HG03571 (cell line): ENCODE data around the gene MAD1L1.

Source experiments
- ATAC-seq: cut with Tn5 transposase; IDR thresholded peaks from one replicate; pipeline ENCODE4 v1.9.1; 2021; ENCODE audit not compliant: unreplicated experiment

The MAD1L1 gene

DNA sequence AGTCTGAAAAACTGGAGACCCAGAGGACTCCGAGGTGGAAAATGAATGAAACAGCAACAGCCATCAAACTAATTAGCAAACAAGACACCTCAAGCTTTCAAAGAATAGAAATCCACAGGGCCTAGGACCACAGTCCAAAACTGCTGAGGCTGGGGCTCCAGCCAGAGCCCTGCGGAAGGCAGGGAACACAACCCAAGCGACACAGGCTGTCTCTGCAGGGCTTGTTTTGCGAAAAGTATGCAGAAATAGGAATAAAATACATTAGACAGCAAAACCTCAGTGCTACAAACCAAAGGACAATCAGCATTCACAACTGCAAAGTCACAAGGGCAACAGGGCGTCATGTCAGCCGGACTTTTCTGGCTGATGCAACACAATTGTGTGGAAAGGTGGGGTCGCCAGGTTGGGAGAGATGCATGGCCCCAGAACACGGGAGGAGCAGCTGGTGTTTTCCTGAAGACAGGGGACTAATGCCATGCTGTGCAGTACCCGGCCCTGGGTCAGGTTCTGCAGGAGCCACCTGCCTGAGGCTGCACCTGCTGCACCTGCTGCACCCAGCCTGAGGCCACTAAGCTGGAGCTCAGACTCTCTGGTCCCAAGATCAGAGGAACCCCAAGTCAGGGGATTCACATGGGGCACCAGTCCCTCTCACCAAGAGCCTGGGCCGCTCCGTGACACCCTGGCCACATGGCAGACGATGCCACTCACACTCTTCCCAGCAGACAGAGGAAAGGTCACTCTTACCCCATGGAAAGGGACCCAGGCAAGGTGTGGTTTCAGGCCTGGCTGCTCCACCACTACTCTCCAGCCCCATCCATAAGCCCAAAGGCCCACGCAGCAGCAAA lies 74.2 kb downstream of the MAD1L1 start:
- no peak for ATAC-seq

DNA sequence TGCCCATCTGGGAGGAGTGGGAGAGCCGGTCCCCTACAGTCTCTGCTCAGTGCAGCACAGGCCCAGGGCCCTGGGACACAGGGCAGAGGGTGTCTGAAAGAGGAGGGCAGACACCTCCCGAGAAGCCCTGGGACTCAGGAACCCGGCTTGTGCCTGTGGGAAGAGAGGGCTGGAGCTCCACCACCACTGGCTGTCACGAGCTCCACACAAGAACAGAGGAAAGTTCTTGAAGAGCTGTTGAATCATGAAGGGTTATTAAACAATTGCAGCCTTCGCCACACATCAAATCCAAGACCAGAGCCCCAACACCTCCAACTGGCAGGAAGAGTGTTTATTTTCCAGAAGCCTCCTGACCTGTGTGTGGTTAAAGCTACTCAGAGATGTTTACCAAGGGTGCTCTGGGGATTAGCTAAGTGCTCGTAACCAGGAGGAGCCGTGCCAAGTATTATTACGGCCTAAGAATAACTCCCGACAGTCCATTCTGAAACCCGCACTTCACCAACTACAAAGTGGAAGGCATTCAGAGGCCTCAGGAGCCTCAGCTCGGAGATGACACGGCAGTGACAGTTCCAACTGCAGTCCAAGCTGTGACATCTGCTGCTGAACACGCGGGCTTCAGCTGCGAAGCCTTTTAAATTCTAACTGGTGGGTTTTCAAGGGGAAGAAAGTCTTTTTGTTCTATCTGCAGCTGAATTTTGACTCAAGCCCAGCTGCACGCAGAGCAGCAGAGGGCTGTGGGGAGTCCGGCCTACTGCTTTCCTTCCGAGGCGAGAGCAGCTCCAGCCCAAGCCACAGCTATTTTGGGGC lies 75.1 kb downstream of the MAD1L1 start:
- no peak for ATAC-seq

DNA sequence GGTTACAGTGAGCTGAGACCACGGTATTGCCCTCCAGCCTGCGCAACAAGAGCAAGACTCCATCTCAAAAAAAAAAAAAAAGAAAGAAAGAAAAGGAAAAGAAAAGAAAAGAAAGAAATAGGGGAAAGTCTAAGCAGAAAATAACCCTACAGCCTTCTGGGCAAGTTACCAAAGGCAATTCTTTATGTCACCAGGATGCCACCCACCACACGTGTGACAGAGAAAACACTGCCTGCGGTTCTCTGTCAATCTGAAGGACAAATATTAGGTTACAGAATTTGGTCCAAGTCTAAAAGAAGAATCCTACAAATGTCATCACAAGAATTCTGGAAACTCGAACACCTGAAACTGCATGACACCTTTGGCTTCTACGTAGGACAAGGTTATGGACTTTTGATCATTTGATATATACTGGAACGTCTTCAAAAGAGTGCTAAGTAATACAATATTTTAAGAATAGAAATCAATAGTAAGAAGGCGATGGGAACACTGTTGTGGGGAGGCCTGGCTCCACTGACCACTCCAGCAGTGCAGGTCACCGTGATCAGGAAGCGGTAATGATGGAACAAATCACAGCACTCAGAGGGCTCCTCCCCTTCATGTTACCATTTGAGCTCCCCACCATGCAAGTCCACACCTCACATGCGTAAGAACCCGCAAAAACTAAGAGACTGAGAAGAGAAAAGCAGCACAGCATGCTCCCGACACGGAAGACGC lies 75.8 kb downstream of the MAD1L1 start:
- no peak for ATAC-seq

DNA sequence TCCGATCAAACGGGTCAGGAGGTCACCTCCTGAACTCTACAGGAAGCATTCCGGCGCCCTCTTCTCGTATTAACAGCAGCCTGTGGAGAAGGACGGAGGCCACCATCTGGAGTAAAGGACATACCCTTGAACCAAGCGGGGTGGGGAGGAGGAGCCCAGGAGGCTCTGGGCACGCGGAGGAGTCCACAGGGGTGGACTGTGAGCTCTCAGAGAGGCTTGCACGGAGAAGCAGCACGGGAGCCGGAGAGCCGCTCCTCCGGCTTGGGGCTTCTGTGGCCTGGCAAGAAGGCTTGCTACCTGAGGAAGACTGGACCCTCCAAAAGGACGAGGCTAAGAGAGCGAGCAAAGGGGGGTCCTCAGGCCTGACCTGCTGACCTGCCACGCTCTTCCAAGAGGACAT lies 77.9 kb downstream of the MAD1L1 start:
- ATAC-seq: no peak

DNA sequence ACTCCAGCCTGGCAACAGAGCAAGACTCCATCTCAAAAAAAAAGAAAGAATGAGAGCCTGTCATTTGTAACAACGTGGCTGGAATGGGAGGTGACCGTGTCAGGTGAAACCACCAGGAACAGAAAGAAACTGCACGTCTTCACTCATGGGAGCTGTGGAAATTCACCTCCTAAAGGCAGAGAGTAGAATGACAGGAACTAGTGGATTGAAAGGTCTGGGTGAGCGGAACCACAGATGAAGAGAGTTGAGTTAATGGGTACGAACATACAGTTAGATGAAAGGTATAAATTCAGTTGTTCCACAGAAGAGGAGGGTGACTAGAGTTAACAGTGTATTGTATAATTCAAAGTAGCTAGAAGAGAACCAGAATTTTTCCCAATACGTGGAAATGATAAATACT lies 78.6 kb downstream of the MAD1L1 start:
- ATAC-seq: no peak

DNA sequence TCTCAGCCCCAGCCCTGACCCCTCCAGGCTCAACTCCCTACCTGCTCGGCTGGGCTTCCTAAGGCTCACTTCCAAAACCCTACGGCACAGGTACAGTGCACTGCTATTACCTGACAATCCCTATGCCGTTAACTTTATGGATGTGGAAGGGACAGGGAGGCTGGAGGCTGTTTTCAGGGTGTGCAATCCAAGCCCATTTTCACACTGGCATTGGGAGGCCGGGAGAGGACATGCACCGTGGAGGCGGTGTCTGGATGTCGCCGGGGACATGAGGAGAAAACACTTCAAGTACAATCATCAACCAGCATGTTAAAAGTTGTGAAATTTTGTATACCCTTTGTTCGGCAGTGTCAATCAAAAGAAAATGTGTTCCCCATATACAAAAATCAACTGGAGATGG lies 80.1 kb downstream of the MAD1L1 start:
- no peak for ATAC-seq

DNA sequence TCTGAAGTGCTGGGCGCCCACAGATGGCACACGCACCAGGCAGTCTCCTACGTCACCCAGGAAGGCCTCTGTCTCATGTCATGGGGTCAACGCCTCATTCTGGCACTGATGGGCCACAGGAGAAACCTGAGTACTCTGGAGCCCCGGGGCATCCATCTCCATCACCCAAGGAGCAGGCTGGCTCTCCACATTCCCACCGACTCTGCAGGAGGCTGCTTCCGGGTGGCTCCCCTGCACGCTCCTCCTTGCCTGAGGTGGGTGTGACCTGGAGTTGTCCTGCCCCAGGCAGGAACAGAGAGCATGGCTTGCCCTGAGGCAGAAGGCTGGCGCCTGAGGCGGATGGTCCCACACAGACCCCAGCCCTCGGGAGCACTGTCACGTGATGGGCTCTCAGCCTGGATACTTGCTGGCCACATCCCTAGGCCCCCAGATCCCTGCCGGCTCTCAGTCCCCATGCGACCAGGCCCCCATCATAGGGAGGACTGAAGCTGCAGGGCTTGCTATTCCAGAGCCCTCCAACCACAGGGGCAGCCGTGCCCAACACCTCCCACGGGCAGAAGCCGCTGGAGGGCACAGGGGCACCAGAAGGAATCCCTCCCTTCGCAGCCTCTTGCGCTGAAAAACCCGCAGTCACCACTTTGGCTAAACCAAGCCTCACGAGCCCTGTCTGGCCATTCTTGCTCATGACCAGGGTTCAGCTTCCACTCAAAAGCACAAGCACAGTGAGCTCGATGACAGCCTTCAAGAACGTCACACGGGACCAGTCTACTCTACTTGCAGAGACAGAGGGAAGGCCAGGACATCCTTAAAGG lies 80.7 kb downstream of the MAD1L1 start:
- no peak for ATAC-seq

DNA sequence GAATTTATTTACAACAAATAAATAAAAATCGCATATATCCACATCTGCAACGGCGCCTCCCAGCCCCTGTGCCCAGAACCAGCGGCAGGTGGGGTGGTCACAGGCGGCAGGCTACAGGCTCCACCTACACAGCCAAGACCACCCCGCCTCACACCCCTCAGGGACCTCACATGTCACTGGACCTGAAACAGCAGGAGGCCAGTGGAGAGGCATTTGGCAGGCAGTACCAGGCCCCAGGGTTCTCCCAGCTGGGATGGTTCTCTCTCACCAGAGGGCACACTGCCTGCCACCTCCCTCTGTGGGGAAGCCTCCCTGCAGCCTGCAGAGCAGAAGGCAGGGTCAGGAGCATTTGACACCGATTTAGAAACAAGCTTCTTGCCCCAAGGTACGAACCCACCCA lies 81.5 kb downstream of the MAD1L1 start:
- no peak for ATAC-seq

DNA sequence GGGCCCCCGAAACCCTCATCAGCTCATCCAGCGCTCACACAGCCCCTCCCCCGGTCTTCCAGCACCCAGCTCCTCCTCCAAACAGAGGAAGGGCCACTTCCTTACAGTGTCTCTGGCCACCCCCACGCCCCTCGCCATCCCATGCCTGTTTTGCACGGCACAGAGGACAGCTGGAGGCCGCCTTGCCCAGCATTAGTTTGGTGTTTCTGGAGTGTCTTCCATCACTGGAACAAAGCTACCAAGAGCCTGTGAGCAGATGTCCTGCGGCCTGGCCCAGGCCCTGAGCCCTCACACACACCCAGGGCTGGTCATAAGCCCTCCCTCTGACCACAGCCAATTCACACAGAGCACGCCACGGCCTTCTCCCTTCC lies 82.3 kb downstream of the MAD1L1 start:
- no peak for ATAC-seq

DNA sequence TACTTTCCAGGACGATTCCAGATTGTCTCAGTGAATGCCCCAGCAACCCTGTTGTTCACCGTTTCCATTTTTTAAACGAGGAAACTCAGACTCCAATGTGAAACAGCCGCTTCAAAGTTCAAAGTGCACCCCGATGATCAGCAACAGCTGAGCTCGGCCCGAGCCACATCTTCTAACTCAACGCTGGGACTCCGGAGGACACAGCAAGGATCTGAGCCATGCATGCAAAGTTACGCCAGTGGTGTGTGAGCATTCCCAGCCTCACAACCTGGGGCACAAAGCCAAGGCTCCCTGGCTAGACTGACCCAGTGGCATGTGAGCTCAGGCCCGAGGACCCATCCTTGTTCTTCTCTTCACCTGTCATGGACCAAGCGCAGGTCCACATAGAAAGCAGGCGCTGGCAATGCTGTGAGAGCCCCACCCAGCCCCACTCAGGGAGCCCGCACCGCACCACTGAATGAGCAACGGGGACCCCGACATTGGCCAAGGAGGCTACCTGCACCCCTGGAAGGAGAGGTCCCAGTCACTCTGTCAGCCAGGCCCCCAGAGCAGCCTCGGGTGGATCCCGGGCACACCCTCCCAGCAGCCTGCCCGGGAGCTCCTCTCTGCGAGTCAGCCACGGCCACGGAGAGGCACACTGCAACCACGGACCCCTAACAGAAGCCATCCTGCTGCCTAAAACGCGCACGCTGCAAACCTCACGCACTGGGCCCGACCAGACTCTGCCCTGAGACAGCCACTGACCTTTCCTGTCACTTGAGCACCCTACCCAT lies 82.9 kb downstream of the MAD1L1 start:
- ATAC-seq: no peak

DNA sequence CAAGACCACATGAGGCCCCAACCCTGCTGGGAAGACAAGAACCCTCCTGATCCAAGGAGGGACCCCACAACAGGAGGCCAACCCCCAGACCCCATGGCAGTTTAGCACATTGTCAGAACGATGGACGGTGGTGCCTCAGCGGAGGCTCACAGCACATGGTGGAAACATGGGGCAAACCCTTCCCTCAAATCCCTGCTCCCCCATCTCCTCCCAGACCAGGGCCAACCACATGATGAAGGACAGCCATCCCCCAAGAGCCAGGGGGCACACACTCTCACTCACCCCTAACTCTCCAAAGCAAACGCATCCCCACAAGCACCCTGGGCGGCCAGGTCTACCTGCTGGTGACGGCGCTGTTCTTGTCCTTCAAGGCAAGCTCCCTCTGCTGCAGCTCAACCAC lies 83.9 kb downstream of the MAD1L1 start:
- ATAC-seq: no peak

DNA sequence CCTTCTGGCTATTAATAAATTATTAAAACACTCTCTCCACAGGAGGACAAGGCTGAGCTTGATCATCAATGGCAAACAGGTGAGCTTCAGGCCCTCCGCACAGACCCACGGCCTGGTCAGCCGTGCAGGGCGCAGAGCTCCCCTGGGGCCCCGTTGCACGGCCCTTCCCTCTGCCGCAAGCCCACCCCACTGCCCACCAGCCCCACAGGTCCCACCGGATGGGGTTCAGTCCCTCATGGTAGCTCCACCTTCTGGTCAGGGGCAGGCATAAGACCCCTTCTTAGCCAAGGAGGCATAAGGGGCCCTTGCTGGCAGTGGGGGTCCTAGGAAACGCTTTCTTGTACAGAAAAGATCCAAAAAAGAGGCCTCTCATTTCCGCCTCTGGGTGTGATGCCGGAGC lies 84.6 kb downstream of the MAD1L1 start:
- ATAC-seq: no peak

DNA sequence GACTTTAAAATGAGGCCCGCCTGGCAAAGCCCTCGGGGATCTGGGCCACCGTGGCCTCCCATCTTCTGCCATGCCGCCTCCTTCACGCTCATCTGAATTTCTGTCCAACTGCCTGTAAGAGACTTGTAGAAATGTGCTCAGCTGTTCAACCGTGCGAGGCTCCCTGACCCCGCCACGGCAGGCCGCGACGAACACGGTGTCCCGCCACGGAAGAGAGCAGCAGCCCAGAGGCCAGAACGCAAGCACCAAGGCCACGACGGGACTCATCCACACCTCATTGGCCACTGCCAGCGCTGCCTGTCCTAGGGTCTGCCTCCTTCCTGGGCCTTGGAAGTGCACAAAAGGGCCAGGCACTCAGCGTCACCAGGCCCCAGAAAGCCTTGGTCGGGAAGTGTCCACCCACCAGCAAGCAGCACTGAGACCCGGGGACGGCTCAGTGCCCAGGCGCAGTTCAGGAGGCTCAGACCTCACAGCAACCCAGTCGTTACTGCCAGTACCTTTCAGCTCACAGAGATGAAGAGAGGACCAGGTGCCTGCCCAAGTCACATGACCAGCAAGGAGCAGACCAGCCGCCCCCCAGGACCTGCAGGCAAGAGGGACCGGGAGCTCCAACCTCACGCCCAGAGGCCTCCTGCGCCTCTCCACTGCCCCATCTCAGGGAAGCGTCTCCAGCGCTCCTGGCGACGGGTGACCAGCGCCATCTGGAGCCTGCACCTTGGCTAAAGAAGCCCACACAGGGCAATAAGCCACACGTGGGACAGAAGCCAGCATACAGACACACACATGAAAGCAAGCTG lies 85.9 kb downstream of the MAD1L1 start:
- no peak for ATAC-seq

DNA sequence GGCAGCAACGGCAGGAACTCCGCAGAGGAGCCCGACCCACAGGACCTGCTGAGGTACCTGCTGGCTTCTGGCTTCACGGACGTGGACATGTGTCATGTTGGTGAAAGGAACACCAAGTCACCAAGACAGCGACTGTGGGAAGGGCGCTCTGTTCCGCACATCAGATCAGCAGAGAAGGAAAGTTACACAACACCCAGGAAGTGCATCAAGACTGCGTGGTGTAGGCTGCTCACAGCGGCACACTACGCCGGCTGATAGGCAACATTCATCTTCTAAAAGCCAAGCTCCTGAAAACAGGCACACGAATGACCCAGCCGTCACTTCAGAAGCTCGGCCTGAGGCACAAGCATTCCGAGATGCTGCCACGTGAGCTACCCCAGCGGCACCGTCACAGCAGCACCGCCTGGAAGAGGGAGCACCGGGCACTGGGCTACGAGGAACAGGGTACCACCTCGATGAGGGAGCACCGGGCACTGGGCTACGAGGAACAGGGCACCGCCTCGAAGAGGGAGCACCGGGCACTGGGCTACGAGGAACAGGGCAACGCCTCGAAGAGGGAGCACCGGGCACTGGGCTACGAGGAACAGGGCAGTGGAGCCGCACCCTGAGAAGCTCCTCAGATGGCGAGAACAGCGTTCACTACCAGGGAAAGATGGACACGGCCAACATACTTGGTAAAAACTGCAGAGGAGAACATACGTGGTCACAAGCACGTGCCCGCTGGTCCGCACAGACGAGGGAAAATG lies 86.7 kb downstream of the MAD1L1 start:
- no peak for ATAC-seq

DNA sequence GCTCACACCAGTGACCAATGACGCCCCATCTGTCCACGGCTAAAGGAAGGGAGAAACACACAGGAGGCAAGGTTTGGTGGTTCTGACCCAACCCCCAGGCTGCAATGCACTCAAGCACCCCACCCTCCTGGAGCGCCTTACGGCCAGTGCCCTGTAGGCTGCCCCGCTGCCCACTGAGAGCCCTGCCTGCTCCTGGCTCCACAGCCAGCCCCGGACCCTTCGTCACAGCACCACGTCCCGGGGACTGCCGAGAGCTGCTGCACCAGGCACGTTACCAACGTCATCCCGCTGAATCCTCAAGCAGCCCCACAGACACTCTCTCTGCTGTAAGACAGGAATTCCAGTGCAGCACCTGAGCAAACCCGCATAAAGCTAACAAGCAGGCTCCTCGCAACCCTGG lies 87.8 kb downstream of the MAD1L1 start:
- ATAC-seq: no peak

DNA sequence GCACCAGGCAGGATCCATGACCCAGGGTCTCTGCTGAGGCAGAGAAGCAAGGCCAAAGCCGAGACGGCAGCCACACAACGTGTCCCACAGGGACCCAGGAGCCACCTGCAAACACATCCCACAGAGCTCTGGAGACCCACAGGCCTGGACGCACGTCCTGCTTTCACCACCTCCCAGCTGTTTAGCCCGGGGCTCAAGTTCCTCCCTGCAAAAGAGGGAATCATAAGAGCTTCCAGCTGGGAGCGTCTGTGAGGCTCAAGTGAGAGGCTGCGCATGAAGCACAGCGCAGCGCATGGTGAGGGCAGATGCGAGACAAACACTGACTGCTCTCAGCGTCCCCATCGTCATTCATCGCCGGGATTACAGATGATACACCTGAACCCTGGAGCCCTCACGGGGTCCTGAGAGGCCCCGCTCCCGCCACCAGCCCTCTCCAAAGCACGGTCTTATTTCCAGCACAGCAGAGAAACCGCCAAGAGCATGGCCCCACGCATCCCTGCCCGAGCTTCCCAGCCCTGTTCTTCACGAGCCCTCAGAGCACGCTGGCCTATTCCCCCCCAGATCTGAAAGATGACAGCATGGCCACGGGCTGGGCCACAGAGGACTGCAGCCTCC lies 88.7 kb downstream of the MAD1L1 start:
- no peak for ATAC-seq

DNA sequence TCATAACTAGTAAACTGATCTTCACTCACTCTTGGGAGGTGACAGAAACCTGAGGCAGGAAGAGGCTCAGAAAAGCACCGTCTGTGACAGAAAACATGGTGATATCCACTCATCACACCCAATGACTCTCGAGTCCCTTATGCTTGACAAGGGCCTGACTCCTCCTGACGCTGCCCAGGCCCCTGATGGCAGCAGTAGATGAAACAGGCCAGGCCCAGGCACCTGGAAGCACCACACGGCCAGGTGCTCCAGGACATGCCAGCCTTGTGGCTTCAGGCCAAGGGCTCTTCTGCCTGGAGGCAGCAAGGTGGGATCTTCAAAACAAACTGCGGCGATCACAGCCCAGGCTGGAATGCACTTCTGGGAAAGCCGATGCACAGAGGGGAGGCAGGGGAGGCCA lies 89.3 kb downstream of the MAD1L1 start:
- no peak for ATAC-seq

DNA sequence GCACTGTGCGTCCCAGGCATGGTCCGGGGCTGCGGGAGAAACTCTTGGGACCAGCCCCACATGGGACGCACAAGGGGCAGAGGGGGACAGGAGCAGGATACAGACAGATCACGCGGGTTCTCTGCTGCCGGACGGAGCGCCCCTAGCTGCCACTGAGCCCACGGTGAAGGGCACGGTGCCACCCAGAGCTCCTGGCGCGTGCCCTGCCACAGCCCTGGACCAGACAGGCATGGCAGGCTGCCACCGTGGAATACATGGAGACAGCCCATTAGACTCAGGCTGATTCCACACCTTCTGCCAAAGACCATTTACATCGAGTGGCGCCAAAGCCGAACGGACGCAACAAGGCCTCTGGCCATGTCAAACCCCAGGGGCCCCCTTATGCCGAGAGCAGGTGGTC lies 90.4 kb downstream of the MAD1L1 start:
- ATAC-seq: no peak
